Thyroid gland (tissue), 4 donors: ENCODE data around the gene ADAMTSL3.

ENCODE experiments used
- POLR2A ChIP-seq, 2 donors: fragments of 450-650 bp; IDR thresholded peaks; one replicate each; pipeline ENCODE4 v1.6.1; 2017; ENCODE audit warnings: antibody characterized with exemption in 2 of 2, mild to moderate bottlenecking in 2 of 2, moderate library complexity in 1 of 2
- TF ChIP-seq, protein P1 (sequence below), 6 experiments: fragments of 200-600 bp in 3 of 6; fragments of 450-650 bp in 3 of 6; sonication (generic) in 3 of 6; IDR thresholded peaks; one replicate each; pipeline ENCODE4 v1.5.1; 2016 to 2019; ENCODE audit warnings: antibody characterized with exemption in 6 of 6, mild to moderate bottlenecking in 2 of 6, inconsistent platforms in 1 of 6, moderate library complexity in 1 of 6

DNA sequence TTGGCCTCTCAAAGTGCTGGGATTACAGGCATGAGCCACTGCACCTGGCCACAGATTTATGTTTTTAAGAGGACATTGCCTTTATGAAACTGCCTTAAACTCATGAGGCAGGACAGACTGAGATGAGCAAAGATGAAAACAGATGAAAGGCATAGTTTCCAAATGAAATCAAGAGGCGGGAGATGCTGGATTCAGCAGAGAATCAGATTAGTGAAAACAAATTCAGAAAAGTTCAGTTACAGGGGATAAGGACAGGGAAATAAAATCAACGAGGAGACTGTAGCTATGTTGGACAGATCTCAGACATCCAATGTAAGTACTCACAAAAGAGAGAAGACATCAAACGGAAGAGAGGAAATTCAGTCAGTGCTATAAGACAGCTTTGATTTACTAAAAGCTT lies 68.1 kb downstream of the ADAMTSL3 start:
- TF ChIP-seq, protein P1, sequence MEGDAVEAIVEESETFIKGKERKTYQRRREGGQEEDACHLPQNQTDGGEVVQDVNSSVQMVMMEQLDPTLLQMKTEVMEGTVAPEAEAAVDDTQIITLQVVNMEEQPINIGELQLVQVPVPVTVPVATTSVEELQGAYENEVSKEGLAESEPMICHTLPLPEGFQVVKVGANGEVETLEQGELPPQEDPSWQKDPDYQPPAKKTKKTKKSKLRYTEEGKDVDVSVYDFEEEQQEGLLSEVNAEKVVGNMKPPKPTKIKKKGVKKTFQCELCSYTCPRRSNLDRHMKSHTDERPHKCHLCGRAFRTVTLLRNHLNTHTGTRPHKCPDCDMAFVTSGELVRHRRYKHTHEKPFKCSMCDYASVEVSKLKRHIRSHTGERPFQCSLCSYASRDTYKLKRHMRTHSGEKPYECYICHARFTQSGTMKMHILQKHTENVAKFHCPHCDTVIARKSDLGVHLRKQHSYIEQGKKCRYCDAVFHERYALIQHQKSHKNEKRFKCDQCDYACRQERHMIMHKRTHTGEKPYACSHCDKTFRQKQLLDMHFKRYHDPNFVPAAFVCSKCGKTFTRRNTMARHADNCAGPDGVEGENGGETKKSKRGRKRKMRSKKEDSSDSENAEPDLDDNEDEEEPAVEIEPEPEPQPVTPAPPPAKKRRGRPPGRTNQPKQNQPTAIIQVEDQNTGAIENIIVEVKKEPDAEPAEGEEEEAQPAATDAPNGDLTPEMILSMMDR (IDR thresholded peaks at IDR 0.05): no peak
- no peak for TF ChIP-seq POLR2A (IDR thresholded peaks at IDR 0.05)
